Measurements from ENCODE around the gene MYOG.

Gene MYOG

GRCh38 chr1:203085528-203086406, at the start of gene MYOG:
TSS of gene MYOG (minus strand) at chr1:203086012. CDS start at chr1:203085961, 51 bp downstream.
- DNase-seq (ENCODE audit: low spot score) = no peak

DNA sequence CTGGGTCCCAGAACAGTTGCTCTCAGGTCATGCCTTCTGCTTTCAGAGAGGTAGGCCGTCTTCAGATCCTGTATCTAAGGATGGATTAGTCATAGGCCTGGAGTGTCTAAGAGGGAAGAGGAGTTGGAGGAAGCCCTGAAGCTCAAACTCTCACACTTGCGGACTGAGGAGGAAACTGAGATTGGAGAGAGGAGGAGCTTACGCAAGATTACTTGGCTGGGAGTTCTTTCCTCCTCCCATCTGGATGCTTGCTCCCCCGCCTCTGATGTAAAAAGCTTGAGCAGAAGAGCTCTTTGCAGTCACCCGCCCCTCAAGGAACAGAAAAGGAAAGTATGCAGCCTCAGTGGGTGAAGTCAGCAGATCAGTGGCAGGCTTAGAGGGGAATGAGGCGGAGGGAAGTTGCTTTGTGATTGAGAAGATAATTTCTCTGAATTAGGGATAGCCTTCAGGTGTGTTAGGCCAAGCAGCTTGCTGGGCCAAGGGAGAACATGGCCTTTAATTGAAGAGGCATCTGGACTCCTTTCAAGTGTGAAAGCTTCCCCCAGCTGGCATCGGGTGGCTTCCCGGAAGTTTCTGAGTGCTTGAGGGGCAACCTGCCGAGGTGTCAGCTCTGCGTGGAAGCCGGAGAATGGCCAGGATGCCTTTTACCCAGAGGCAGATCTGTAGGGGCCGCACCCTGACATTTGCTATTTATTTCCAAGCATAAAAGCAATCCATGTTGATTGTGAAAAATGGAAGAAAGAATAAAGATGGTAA, 48.3 kb upstream of the MYOG start:
- no peak for DNase-seq (ENCODE audit: low spot score)

DNA sequence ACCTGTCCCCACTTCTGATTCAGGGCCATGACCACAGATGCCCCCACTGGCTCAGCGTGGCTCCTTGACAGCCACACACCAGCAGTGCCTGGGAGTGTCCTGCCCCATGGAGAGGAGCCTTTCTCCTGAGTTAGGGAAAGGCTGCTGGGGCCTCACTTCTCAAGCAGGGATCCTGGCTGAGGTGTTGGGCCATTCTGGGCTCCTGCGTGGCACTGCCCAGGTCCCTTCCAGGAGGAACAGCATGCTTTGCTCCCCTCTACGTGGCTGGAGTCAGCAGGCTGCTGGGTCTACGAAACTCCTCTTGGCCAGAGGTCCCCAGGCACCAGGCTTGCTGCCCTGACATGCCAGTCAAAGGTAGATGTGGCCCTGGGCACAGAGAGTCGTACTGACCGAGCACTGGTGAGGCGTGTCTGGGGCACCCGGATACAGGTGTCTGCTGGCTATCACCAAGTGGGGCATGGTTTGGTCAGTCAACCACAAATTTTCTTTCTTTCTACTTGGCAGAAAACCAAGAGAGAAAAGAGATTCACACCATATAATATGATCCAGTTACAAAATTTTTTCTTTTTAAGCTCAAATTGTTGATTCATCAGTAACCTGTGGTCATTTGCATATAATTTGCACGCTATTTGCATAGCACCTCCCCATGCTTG, 45.9 kb upstream of the MYOG start:
- no peak for DNase-seq (ENCODE audit: low spot score)

DNA sequence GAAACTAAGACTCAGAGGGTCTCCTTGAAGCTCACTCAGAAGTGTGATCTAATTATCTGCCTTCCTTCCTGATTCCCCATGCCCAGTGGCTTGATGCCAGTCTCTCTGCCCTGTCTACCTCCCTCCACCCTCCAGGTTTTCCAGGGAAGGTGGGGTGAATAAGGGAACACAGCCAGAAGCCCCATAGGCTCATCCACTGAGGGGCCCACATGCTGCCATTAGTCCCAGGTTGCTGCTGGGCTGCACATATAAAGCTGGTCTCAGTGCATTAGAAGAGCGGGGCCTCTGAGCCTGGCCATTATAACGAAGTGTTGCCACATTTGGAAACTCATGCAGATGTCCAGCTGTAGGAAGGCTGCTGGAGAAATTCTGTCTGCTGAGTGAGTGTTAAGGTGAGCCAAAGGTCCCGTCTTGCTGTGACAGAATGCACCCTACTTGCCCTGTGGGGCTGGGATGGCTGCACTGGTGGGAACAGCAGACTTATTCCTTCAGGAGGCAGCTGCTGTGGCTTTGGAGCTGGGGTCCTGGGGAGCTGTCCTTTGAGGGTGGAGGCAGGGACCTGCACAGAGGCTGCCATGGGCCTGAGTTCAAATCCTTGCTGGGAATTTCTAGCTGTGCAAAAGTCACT, 44.7 kb upstream of the MYOG start:
- DNase-seq (ENCODE audit: low spot score) = no peak

DNA sequence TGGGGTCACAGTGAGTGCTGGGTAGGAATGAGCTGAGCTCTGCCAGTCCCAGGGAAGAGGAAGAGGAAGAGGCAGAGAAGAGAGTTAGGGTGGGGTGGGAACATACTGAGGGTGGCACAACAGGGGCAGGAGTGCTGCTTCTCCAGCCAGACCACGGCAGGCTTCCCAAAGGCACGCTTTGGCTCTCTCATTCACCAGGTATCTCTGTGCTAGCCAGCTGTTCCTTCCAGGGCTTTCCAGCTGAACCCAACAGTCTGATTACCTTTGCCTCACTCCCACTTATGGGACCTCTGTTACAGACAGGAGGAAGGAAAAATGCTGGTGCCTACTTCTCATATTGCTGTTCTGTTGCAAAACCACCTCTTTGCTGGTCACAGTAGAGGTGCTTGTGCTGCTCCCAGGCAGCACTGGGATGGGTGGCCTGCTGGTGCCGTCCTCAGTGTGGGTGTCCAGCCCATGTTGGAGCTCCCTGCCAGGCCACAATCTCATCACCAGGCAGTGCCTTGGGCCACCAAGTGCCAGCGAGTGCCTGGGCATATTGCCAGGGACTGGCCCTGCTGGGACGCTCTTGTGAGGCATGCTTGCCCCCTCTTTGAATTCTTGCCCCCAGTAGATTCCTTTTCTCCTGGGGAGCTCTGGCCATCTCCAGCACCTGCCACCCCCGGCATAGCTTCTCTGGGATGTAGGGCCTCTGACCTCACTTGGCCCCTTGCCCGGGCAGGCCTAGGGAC, 43.9 kb upstream of the MYOG start:
- no peak for DNase-seq (ENCODE audit: low spot score)

GRCh38 chr1:203128716-203129500, 43.1 kb upstream of the MYOG start:
- no peak for DNase-seq (ENCODE audit: low spot score)

DNA sequence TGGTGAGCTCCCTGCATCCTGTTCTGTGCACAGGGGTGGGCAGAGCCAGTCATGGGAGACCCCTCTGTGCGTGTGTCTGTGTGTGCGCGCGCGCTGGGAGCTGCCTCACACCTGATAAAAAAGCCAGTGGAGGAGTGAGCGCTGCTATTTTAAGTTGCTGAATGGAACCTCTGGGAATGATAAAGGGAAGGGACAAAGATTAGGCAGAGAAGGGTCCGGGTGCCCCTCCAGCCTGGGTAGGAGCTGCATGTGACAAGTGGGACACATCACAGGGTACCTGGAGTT, 42.6 kb upstream of the MYOG start:
- DNase-seq (ENCODE audit: low spot score) = no peak

DNA sequence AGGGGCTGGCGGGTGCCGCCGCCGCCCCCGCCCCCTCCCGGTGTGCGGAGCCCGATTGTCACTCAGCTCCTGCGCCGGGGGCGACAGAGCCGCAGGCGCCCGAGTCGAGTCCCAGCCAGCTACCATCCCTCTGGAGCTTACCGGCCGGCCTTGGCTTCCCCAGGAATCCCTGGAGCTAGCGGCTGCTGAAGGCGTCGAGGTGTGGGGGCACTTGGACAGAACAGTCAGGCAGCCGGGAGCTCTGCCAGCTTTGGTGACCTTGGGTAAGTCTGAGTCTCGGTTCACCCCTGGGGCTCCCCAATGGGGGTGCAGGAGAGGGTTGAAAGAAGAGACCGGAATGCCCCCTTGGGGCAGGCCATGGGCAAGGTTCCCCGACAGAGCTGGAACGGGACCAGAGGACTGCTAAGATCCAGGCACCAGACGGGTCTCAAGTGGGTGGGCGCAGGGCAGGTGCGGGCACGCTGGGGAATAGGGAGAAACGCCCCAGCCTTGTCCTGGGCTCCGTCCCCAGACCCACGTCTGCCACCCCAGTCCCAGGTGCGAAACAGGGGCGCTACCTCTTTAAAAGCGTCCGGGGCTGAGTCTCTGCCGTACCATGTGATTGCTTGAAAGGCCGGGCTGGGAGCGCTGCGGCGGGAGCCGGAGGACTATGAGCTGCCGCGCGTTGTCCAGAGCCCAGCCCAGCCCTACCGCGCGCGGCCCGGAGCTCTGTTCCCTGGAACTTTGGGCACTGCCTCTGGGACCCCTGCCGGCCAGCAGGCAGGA, 42.0 kb upstream of the MYOG start, which contains the start of gene ADORA1:
TSS of gene ADORA1 (plus strand) at position 61 of the 765 bp plus-strand sequence. CDS start 1,116 bp downstream, outside the sequence.
- no peak for DNase-seq (ENCODE audit: low spot score)

- no peak for DNase-seq (ENCODE audit: low spot score)
Observed at GRCh38 chr1:203126866-203127665, 41.3 kb upstream of the MYOG start.

- peak; percentile 49 for DNase-seq (ENCODE audit: low spot score)
Observed at GRCh38 chr1:203126151-203126865, 40.5 kb upstream of the MYOG start.

GRCh38 chr1:203124546-203125317, 38.9 kb upstream of the MYOG start:
- no peak for DNase-seq (ENCODE audit: low spot score)

- DNase-seq (ENCODE audit: low spot score) = no peak
Observed at GRCh38 chr1:203124011-203124410, 38.2 kb upstream of the MYOG start.

DNA sequence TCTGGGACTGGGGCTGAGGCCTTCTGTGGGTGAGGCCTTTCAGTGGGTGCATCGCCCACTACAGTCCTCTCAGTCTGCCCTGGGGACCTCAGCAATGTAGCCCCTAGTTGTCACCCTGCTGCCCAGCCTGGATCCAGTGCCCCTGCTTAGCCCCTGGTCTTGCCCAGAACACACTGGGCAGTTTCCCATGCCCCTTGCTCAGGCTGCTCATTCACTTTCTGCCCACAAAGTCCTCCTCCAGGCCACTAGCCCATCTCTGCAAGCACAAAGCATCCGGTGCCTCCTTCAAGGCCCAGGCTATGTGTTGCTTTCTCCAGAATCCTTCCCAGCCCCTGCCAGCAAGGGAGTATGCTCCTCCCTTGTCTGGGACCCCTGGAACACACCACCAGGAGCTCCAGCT, 36.3 kb upstream of the MYOG start:
- no peak for DNase-seq (ENCODE audit: low spot score)

GRCh38 chr1:203121186-203122015, 35.6 kb upstream of the MYOG start:
- no peak for DNase-seq (ENCODE audit: low spot score)

GRCh38 chr1:203120325-203121153, 34.7 kb upstream of the MYOG start:
- DNase-seq (ENCODE audit: low spot score) = no peak
